Peyer's patch (tissue), 4 donors: Measurements from ENCODE around the gene SMIM31.
A peak's percentile ranks its signal among the peaks of the same experiment; 100 is the strongest.

ENCODE experiments used
- POLR2A ChIP-seq, 2 donors: fragments of 450-650 bp; IDR thresholded peaks; one replicate each; pipeline ENCODE4 v1.5.1; 2017; ENCODE audit warnings: antibody characterized with exemption in 2 of 2, mild to moderate bottlenecking in 2 of 2, moderate library complexity in 2 of 2
- TF ChIP-seq, protein P1 (sequence below), 6 experiments: fragments of 450-650 bp in 4 of 6; fragments of 200-600 bp in 2 of 6; sonication (generic) in 1 of 6; IDR thresholded peaks; one replicate each; pipeline ENCODE4 v1.5.1; 2017 to 2019; ENCODE audit warnings: antibody characterized with exemption in 6 of 6, mild to moderate bottlenecking in 3 of 6, moderate library complexity in 1 of 6

- TF ChIP-seq, protein P1, sequence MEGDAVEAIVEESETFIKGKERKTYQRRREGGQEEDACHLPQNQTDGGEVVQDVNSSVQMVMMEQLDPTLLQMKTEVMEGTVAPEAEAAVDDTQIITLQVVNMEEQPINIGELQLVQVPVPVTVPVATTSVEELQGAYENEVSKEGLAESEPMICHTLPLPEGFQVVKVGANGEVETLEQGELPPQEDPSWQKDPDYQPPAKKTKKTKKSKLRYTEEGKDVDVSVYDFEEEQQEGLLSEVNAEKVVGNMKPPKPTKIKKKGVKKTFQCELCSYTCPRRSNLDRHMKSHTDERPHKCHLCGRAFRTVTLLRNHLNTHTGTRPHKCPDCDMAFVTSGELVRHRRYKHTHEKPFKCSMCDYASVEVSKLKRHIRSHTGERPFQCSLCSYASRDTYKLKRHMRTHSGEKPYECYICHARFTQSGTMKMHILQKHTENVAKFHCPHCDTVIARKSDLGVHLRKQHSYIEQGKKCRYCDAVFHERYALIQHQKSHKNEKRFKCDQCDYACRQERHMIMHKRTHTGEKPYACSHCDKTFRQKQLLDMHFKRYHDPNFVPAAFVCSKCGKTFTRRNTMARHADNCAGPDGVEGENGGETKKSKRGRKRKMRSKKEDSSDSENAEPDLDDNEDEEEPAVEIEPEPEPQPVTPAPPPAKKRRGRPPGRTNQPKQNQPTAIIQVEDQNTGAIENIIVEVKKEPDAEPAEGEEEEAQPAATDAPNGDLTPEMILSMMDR (IDR thresholded peaks at IDR 0.05), result no peak
- peak; percentile 25 to 27 for TF ChIP-seq POLR2A (IDR thresholded peaks at IDR 0.05)
Observed at GRCh38 chr4:164753873-164754488, at the start of gene SMIM31.
